Activated T-cell treated with anti-CD3 and anti-CD28 coated beads, Interleukin-2, amount 50 U/mL, for 24 hours (primary cell): ENCODE measurements around the gene DPYD.
A peak's percentile ranks its signal among the peaks of the same experiment; 100 is the strongest.

Experiments
- DNase-seq: peaks from one replicate; pipeline ENCODE4 v3.0.0-alpha.2; 2020
- H3K27ac Mint-ChIP-seq: 2 replicates; pipeline ENCODE4 v1.8.0; 2020; ENCODE audit warnings: mild to moderate bottlenecking, mixed read lengths
- H3K27me3 Mint-ChIP-seq: 2 replicates; pipeline ENCODE4 v1.8.0; 2020; ENCODE audit warnings: mixed read lengths
- H3K36me3 Mint-ChIP-seq: 2 replicates; pipeline ENCODE4 v1.8.0; 2020; ENCODE audit warnings: low read depth, mixed read lengths
- H3K4me1 Mint-ChIP-seq: 2 replicates; pipeline ENCODE4 v1.8.0; 2020; ENCODE audit warnings: low read depth, mixed read lengths
- H3K4me3 Mint-ChIP-seq: 2 replicates; pipeline ENCODE4 v1.8.0; 2020; ENCODE audit warnings: mild to moderate bottlenecking, moderate library complexity, mixed read lengths
- H3K9me3 Mint-ChIP-seq: 2 replicates; pipeline ENCODE4 v1.8.0; 2020; ENCODE audit warnings: mixed read lengths

Gene DPYD

GRCh38 chr1:97920832-97921571 lies at the start of gene DPYD:
DPYD (minus strand) TSS chr1:97921034; CDS start chr1:97920922, 112 bp downstream.
- Mint-ChIP-seq H3K4me1 (peaks cover 49% of the 10 kb centered on the region), H3K27ac (peak within 1 kb of the TSS; percentile 95), H3K4me3 (peak within 1 kb of the TSS; percentile 90), H3K27me3 (no peaks in the 10 kb centered on the region), H3K36me3 (peaks cover 10% of the 10 kb centered on the region), H3K9me3 (no peaks in the 10 kb centered on the region)
- DNase-seq, result peak; percentile 89

- Mint-ChIP-seq H3K9me3 (no peaks in the 10 kb centered on the region), H3K4me3 (no peak overlapping the region), H3K27me3 (peaks cover 12% of the 10 kb centered on the region), H3K36me3 (no peaks in the 10 kb centered on the region), H3K4me1 (no peaks in the 10 kb centered on the region), H3K27ac (no peak overlapping the region)
- DNase-seq, result no peak
Observed at GRCh38 chr1:97960470-97960869, 39.6 kb upstream of the DPYD start.

- Mint-ChIP-seq H3K36me3 (no peaks in the 10 kb centered on the region), H3K4me1 (peaks cover 9% of the 10 kb centered on the region), H3K4me3 (no peak overlapping the region), H3K27me3 (no peaks in the 10 kb centered on the region), H3K9me3 (no peaks in the 10 kb centered on the region), H3K27ac (no peak overlapping the region)
- DNase-seq, result no peak
Observed at GRCh38 chr1:97947695-97948094, 26.9 kb upstream of the DPYD start.

GRCh38 chr1:97943354-97943753 lies 22.5 kb upstream of the DPYD start:
- Mint-ChIP-seq H3K4me1 (peaks cover 22% of the 10 kb centered on the region), H3K4me3 (no peak overlapping the region), H3K36me3 (no peaks in the 10 kb centered on the region), H3K27ac (no peak overlapping the region), H3K27me3 (no peaks in the 10 kb centered on the region), H3K9me3 (no peaks in the 10 kb centered on the region)
- DNase-seq, result no peak

GRCh38 chr1:97942161-97943123 lies 21.6 kb upstream of the DPYD start:
- no peaks in the 10 kb centered on the region for H3K9me3 Mint-ChIP-seq
- no peaks in the 10 kb centered on the region for H3K27me3 Mint-ChIP-seq
- DNase-seq, result no peak
- H3K36me3 Mint-ChIP-seq, result no peaks in the 10 kb centered on the region
- peaks cover 27% of the 10 kb centered on the region for H3K4me1 Mint-ChIP-seq
- H3K27ac Mint-ChIP-seq, result no peak overlapping the region
- H3K4me3 Mint-ChIP-seq, result no peak overlapping the region

DNA sequence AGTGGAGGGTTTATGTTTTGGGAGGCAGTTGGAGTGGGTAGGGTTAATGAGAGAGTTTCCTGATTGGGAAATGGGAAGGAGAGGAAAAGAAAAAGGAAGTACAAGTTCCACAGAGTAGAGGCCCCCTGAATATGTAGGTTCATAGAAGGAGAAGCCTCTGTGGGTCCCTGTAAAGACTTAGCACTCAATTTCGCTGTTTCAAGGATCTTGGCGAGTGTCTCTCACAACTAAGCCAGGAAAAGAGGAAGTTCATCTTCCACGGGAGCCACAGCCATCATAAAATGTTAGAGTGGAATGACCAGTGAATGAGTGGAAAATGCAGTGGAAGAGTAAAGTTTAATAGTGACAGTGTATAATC lies 17.4 kb upstream of the DPYD start:
- no peaks in the 10 kb centered on the region for H3K27me3 Mint-ChIP-seq
- no peak overlapping the region for H3K4me3 Mint-ChIP-seq
- H3K9me3 Mint-ChIP-seq, result no peaks in the 10 kb centered on the region
- no peak overlapping the region for H3K27ac Mint-ChIP-seq
- no peak for DNase-seq
- peaks cover 27% of the 10 kb centered on the region for H3K4me1 Mint-ChIP-seq
- H3K36me3 Mint-ChIP-seq, result no peaks in the 10 kb centered on the region

DNA sequence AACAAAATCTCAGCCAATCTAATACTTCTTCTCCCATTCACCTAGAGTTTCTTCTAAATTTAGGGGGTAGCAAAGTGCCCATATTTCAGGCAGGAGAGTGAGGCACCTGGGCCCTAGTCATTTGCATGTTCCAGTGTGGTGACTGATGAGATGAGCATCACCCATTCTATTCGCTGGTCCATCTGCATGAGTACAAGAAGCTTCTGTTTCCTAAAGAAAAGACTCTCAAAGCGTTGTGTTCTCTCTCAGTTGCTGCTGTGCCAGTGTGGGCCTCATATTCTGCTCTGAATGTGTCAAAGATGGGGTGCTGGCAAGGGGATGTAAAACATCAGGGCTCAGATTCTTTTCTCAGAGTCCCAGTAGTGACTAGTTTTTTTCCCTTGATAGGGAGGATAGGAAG lies 16.1 kb upstream of the DPYD start:
- peaks cover 16% of the 10 kb centered on the region for H3K4me1 Mint-ChIP-seq
- no peak for DNase-seq
- H3K27me3 Mint-ChIP-seq, result no peaks in the 10 kb centered on the region
- H3K36me3 Mint-ChIP-seq, result no peaks in the 10 kb centered on the region
- no peak overlapping the region for H3K27ac Mint-ChIP-seq
- no peaks in the 10 kb centered on the region for H3K9me3 Mint-ChIP-seq
- H3K4me3 Mint-ChIP-seq, result no peak overlapping the region

- H3K27ac Mint-ChIP-seq, result no peak overlapping the region
- peaks cover 10% of the 10 kb centered on the region for H3K4me1 Mint-ChIP-seq
- H3K27me3 Mint-ChIP-seq, result no peaks in the 10 kb centered on the region
- H3K36me3 Mint-ChIP-seq, result no peaks in the 10 kb centered on the region
- H3K4me3 Mint-ChIP-seq, result no peak overlapping the region
- no peak for DNase-seq
- no peaks in the 10 kb centered on the region for H3K9me3 Mint-ChIP-seq
Observed at GRCh38 chr1:97934491-97934890, 13.7 kb upstream of the DPYD start.

DNA sequence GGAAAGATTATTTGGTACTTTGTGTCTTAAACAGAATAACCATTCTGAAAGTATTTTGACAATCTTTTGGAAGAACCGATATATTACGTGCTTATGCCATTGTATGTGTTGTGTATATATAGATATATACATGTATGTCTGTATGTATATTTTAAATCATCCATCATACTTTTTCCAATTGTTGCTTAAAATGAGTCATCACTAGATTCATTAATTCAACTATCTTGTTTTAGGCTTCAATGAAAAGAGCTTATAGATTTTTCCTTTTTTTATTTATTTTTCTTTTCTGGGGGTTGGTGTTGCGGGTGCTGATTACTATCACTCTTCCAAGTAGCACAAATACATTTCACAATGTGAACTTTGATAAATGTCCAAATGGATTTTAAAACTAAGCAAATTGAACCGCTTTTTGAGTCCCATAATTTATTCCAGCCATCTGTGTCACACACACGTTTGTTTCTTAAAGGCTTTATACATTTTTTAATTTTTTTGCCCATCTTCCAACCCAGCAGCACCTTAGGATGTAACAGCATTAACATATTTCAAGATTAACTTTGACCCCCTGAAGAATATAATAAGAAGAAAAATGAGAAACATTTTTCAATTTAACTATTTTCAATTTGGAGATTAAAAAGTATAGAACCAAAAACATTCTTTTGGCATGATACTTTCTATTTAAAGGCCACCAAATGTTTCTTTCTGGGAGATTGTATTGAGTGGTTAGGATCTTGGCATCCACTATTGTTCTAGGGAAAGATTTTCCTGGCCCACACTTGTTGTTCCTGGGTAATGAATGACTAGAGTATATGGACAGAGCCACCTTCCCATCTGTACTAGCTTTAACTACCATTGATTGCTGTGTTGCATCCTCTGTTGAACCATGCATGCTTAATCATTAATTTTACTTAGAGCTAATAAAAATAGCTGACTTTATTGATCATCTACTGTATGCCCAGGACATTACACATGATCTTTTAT lies 9.3 kb upstream of the DPYD start:
- H3K27me3 Mint-ChIP-seq, result no peaks in the 10 kb centered on the region
- no peaks in the 10 kb centered on the region for H3K9me3 Mint-ChIP-seq
- no peak overlapping the region for H3K27ac Mint-ChIP-seq
- no peak for DNase-seq
- H3K36me3 Mint-ChIP-seq, result no peaks in the 10 kb centered on the region
- peaks cover 9% of the 10 kb centered on the region for H3K4me1 Mint-ChIP-seq
- H3K4me3 Mint-ChIP-seq, result no peak overlapping the region

DNA sequence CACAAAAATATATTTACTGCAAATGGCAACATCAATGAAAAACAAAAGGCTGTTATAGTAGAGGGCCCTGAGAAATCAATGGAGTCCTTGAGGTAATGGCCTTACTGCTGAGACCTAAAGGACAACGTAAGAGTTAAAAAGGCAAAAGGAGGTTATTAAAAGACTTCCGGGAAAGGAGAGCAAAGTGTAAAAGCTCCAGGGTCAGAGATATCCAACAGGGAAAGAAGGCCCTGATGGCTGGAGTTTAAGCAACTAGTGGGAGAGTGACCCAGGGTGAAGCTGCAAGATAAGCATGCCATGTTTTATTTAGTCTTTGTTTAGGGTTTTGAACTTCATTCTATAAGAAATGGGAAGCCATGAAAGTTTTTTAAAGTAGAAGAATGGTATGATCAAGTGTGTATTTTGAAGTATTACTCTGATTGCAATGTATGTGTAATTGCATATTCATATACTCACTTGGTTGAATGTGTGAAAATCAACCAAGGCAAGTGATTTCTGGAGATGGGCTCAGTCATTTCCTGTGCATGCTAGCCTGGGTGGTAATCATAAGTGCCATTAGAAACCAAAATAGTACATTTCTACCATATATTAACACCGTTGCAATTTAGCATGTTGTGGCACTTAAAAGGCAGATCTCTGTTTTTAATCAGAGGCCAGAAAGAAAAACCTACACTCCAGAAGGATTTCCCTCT lies 5.3 kb upstream of the DPYD start:
- H3K4me1 Mint-ChIP-seq, result peaks cover 18% of the 10 kb centered on the region
- H3K36me3 Mint-ChIP-seq, result no peaks in the 10 kb centered on the region
- H3K4me3 Mint-ChIP-seq, result no peak overlapping the region
- H3K27me3 Mint-ChIP-seq, result no peaks in the 10 kb centered on the region
- H3K9me3 Mint-ChIP-seq, result no peaks in the 10 kb centered on the region
- no peak for DNase-seq
- no peak overlapping the region for H3K27ac Mint-ChIP-seq

DNA sequence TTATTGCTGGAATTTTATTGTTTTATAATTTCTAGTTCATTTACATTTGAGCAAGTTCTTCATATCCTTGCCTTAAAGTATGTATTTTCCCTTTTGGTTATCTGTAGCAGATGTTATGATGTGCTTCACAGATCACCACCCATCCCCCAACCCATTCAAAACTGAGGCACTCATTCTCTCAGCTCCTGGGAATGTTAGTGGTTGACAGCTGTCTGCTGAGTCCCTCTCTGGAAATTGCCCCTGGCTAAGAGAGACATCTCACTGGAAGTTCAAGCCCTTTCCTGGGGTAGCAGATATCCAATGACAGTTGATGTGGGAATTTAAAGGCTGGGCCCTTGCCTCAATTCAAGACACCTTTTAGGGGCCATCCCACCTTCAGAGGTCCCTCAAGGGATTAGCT lies 4.3 kb upstream of the DPYD start:
- H3K27me3 Mint-ChIP-seq, result no peaks in the 10 kb centered on the region
- peaks cover 19% of the 10 kb centered on the region for H3K4me1 Mint-ChIP-seq
- H3K4me3 Mint-ChIP-seq, result no peak overlapping the region
- no peaks in the 10 kb centered on the region for H3K9me3 Mint-ChIP-seq
- peaks cover 7% of the 10 kb centered on the region for H3K36me3 Mint-ChIP-seq
- H3K27ac Mint-ChIP-seq, result no peak overlapping the region
- DNase-seq, result no peak

- Mint-ChIP-seq H3K4me1 (peaks cover 27% of the 10 kb centered on the region), H3K27ac (no peak overlapping the region), H3K27me3 (no peaks in the 10 kb centered on the region), H3K4me3 (no peak overlapping the region), H3K9me3 (no peaks in the 10 kb centered on the region), H3K36me3 (peaks cover 10% of the 10 kb centered on the region)
- DNase-seq, result no peak
Observed at GRCh38 chr1:97923811-97924210, 3.0 kb upstream of the DPYD start.

GRCh38 chr1:97920276-97920831 lies 480 bp downstream of the DPYD start:
- peaks cover 51% of the 10 kb centered on the region for H3K4me1 Mint-ChIP-seq
- no peaks in the 10 kb centered on the region for H3K27me3 Mint-ChIP-seq
- no peaks in the 10 kb centered on the region for H3K9me3 Mint-ChIP-seq
- no peak for DNase-seq
- H3K27ac Mint-ChIP-seq, result peak overlapping the region; percentile 95
- peaks cover 10% of the 10 kb centered on the region for H3K36me3 Mint-ChIP-seq
- peak overlapping the region; percentile 90 for H3K4me3 Mint-ChIP-seq
